SK-N-SH treated with all-trans-retinoic acid at 6 μM for 48 hours (cell line): Measurements from ENCODE around the gene B3GNT7.

Experiments used
- CSRNP3 ChIP-seq: fragments of 250-450 bp; sonication (Bioruptor Pico); IDR thresholded peaks from 2 replicates; pipeline ENCODE4 v1.5.1; 2021; ENCODE audit warnings: mild to moderate bottlenecking, moderate library complexity
- ISL1 ChIP-seq: fragments of 250-450 bp; sonication (Bioruptor Pico); IDR thresholded peaks from 2 replicates; pipeline ENCODE4 v2.1.2; 2022; ENCODE audit warnings: mild to moderate bottlenecking, moderate library complexity
- PATZ1 ChIP-seq: fragments of 250-450 bp; sonication (Bioruptor Pico); IDR thresholded peaks from 2 replicates; pipeline ENCODE4 v1.8.0; 2020; ENCODE audit warnings: mild to moderate bottlenecking, moderate library complexity, borderline replicate concordance
- PPARA ChIP-seq: fragments of 250-450 bp; sonication (Bioruptor Pico); IDR thresholded peaks from 2 replicates; pipeline ENCODE4 v1.5.0; 2020; ENCODE audit warnings: mild to moderate bottlenecking, borderline replicate concordance
- RARB ChIP-seq: fragments of 250-450 bp; sonication (Bioruptor Pico); IDR thresholded peaks from 2 replicates; pipeline ENCODE4 v1.8.0; 2021; ENCODE audit warnings: mild to moderate bottlenecking, moderate library complexity
- SNAI2 ChIP-seq: fragments of 250-450 bp; sonication (Bioruptor Pico); IDR thresholded peaks from 2 replicates; pipeline ENCODE4 v1.5.0; 2020; ENCODE audit warnings: mild to moderate bottlenecking, moderate library complexity
- TOX ChIP-seq: fragments of 250-450 bp; sonication (Bioruptor Pico); IDR thresholded peaks from 2 replicates; pipeline ENCODE4 v1.8.0; 2021; ENCODE audit warnings: mild to moderate bottlenecking, moderate library complexity, borderline replicate concordance
- ZC3H10 ChIP-seq: fragments of 250-450 bp; sonication (Bioruptor Pico); IDR thresholded peaks from 2 replicates; pipeline ENCODE4 v1.5.1; 2021; ENCODE audit warnings: mild to moderate bottlenecking, moderate library complexity
- ZFP3 ChIP-seq: fragments of 250-450 bp; sonication (Bioruptor Pico); IDR thresholded peaks from 2 replicates; pipeline ENCODE4 v1.5.0; 2020; ENCODE audit warnings: mild to moderate bottlenecking, moderate library complexity
- ZFP30 ChIP-seq: fragments of 450-650 bp; formaldehyde crosslinking; IDR thresholded peaks from 2 replicates; pipeline ENCODE4 v1.5.0; 2022; ENCODE audit warnings: mild to moderate bottlenecking, moderate library complexity
- ZNF70 ChIP-seq: fragments of 450-650 bp; formaldehyde crosslinking; IDR thresholded peaks from 2 replicates; pipeline ENCODE4 v1.5.0; 2020; ENCODE audit warnings: mild to moderate bottlenecking, moderate library complexity

- TF ChIP-seq ZFP30 (no peak), ISL1 (no peak), ZC3H10 (CRISPR knock-in tag) (no peak), ZFP3 (no peak), TOX (no peak), CSRNP3 (CRISPR knock-in tag) (no peak), ZNF70 (no peak), PATZ1 (CRISPR knock-in tag) (no peak), RARB (CRISPR knock-in tag) (no peak), SNAI2 (CRISPR knock-in tag) (no peak), PPARA (CRISPR knock-in tag) (no peak)
Measured at GRCh38 chr2:231411831-231412617, 16.5 kb downstream of the B3GNT7 start.
